GM08714 (cell line): ENCODE results near the gene ECI2.

ENCODE experiments used
- H3K4me3 ChIP-seq: fragments of 200-500 bp; sonication (Bioruptor generic); 2 replicates; pipeline ENCODE4 v1.5.1; 2014; ENCODE audit warnings: mild to moderate bottlenecking, low read length, inconsistent platforms
- ZNF274 ChIP-seq: IDR thresholded peaks from 2 replicates; pipeline ENCODE4 v1.6.1; 2012; ENCODE audit warnings: mild to moderate bottlenecking, low read depth, low read length

ECI2 gene

GRCh38 chr6:4163408-4164116 lies 28.2 kb upstream of the ECI2 start:
- H3K4me3 ChIP-seq: no peak overlapping the region
- no peak for TF ChIP-seq ZNF274

GRCh38 chr6:4162370-4162769 lies 27.0 kb upstream of the ECI2 start:
- TF ChIP-seq ZNF274: no peak
- H3K4me3 ChIP-seq: no peak overlapping the region

DNA sequence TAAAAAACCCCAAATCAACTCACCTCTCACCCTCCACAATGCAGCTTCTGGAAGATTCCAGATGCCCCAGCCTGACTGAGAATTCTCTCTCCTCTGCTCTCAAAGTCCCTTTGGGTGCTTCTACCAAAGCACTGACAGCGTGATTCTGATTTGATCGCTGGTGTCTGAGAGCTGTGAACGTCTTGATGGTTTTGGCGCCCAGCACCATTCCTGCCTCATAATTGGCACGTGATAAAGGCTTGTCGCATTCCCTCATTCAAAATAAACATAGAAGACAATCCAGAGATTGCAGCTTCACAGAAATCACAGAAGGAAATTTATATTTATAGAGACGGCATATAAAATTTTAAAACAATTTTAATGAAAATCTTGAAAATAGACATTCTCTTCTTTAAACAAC lies 24.1 kb upstream of the ECI2 start:
- no peak for TF ChIP-seq ZNF274

DNA sequence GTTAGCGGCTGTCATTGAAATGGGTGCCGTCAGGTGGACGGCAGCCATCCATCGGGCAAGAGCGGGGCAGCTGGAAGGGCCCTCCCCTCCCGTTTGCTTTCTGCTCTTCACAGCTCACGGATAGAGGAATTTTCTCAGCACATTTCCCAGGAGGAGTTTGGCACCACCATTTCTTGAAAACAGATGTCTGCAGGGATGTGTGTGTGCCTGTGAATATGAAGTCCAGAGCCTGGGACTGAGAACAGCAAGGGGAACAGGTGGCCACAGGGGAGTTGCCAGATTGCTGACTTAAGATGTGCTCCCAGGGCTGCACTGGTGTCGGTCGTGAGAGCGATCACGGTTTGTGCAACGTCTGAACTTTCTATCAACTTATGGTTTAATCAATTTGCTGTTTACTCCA lies 22.1 kb upstream of the ECI2 start:
- no peak for TF ChIP-seq ZNF274

More for the DNA sequence above, 24.1 kb upstream of the ECI2 start:
- no peak overlapping the region for H3K4me3 ChIP-seq

GRCh38 chr6:4155848-4156466 lies 20.6 kb upstream of the ECI2 start:
- no peak for TF ChIP-seq ZNF274

More for the DNA sequence above, 22.1 kb upstream of the ECI2 start:
- no peak overlapping the region for H3K4me3 ChIP-seq

DNA sequence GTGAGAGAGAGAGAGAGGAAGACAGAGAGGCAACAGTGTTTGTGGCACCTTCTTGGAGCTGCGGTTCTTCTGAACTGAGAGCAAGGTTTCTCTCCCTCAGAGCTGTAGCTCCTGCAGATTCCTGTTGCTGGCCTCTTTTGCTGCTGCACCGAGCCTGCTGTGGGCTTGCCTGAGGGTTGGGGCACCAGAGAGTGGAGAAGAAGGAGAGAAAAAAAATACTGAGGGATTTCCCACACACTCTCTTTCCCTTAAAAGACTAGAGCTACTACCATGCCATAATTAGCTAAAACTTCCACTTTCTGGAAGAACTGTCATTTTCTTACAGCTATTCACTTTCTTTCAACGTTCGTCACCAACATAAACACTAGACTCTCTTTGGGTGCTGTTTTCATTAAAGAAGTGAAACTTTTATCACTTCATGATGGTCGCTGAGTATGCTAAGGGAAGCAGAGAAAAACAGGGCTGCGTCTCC lies 18.2 kb upstream of the ECI2 start:
- H3K4me3 ChIP-seq: no peak overlapping the region
- no peak for TF ChIP-seq ZNF274

More at GRCh38 chr6:4155848-4156466, 20.6 kb upstream of the ECI2 start:
- no peak overlapping the region for H3K4me3 ChIP-seq

DNA sequence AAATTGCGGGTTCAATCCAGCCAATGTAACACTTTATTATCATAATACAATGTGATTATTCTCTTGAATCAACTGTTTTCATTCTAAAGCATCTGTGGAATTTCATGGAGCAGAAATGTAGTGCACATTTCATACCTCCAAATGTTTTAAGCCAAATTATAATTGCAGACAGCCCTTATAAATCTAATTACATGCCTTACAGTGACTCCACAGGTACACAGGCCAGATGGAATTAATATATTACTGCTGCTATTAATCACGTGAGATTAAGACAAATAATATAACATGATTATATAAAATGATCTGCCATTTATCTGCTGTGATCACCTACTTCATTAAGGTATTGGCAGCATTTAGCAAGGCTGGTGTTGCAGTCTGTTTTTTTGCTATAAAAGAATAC lies 9.7 kb upstream of the ECI2 start:
- no peak for TF ChIP-seq ZNF274
- H3K4me3 ChIP-seq: no peak overlapping the region

GRCh38 chr6:4139272-4139671 lies 3.9 kb upstream of the ECI2 start:
- TF ChIP-seq ZNF274: no peak

GRCh38 chr6:4138186-4138585 lies 2.8 kb upstream of the ECI2 start:
- TF ChIP-seq ZNF274: no peak
- no peak overlapping the region for H3K4me3 ChIP-seq

More at GRCh38 chr6:4139272-4139671, 3.9 kb upstream of the ECI2 start:
- H3K4me3 ChIP-seq: no peak overlapping the region

- TF ChIP-seq ZNF274: no peak
- peak overlapping the region; percentile 88 for H3K4me3 ChIP-seq
Observed at GRCh38 chr6:4136354-4136831, 1.0 kb upstream of the ECI2 start.

DNA sequence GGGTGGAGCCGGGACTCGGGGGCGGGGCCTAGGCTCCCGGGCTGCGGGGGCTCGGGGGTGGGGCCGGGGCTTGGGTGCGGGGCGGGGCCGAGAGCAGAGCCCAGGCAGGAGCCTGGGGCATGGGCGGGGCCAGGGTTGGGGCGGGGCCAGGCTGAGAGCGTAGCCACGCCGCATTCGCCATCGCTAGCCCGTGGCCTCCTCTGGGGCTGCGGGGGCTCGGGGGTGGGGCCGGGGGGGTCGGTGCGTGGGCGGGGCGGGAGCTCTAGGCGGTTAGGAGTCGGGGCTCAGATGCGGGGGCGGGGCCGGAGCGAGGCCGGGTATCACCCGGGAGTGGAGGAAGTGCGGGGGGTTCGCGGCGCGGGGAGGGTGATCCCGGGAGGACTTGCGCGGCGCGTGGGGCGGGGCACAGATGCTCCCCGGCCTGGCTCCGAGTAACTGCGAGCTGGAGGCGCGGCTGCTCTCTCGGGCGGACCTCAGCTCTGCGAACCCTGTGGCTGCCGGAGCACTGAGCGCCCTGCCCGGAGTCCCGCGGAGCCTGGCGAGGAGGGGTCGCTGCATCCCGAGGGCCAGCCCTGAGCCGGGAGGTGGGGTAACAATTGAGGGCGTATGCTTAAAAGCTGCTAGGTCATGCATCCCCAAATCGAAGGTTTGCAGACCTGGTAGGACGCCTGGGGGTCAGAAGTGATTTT lies 434 bp upstream of the ECI2 start:
- peak overlapping the region; percentile 88 for H3K4me3 ChIP-seq
- TF ChIP-seq ZNF274: no peak

DNA sequence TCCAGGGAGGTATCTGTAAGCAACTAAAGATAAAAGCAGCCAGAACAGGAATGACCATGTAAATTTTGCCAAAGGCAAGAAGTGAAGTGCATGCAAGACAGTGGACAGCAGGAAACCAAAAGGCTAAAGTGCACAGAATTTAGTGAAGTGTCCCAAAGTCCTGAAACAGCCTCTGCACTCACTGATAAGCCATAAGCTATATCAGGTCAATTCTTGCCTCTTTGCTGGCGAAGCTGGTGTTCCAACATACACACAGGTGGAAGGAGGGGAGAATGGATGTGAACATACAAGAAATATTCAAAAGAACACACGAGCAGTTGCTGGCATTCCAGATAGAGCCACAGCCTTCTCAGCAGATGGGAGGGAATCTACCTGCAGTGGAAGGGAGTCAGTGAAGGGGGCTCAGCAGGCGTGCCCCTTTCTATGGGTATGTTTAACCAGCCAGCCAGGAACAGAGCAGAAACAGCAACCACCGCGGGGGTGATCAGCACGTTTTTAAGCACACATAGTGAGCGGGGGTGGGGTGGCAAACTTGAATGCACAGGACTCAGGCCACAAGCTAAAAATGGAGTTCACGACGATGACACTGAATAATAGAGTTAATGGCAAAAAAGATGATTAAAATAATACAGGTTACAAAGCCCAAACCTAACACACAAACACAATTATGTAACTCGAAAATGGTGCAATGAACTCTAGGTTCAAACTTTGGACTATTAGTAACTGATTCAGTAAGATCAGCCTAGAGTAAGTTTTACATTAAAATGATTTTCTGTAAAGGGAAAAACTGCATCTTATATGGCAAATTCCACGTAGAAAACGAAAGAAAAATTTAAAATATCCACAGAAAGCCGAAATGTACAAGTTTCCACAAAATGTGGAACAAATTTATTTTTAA lies 1.2 kb downstream of the ECI2 start:
- peak overlapping the region; percentile 73 for H3K4me3 ChIP-seq
- no peak for TF ChIP-seq ZNF274

DNA sequence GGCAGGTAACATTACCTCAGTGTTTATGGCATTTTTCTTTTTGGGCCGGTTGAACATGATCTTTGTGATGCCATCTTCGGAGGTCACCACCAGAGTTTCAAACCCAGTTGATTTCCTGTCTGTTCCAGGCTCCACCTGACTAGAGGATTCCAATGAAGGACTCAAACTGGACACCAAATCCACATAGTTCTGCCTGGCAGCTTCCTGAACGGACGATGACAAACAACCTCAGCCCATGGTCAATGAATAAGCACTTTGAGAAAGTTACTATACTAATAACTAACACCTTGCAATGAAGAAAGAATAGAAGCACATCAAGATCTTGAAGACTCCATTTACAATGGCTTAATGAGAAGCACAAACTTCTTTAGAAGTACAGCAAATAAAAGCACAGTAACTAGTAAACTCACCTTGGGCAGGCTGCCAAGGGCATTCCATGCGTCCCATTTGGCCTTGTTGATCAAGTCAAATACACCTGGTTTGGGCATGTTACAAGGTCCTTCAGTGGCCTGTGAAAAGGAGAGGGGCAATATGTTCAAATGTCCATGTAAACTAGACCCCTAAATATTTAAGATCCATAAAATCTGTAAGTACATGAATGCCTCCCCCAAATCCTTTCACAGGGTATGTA lies 4.9 kb downstream of the ECI2 start:
- no peak overlapping the region for H3K4me3 ChIP-seq

More for the DNA sequence above, 4.9 kb downstream of the ECI2 start:
- no peak for TF ChIP-seq ZNF274
